ENCODE data around the gene GASK1A.

- no peak for TF ChIP-seq POLR2AphosphoS2 (conservative IDR thresholded peaks at IDR 0.05; ENCODE audit: low read length)
- TF ChIP-seq CTCF (IDR thresholded peaks at IDR 0.05) = no peak
- TF ChIP-seq POLR2A (IDR thresholded peaks at IDR 0.05; ENCODE audit: low read length) = no peak
- TF ChIP-seq CHD2 (IDR thresholded peaks at IDR 0.05; ENCODE audit: low read length, partially characterized antibody) = no peak
- TF ChIP-seq EP300 (IDR thresholded peaks at IDR 0.05) = no peak
Measured at GRCh38 chr3:43081796-43082195, 102.7 kb downstream of the GASK1A start.

All from A549 (cell line).